HT-29 (cell line): ENCODE results near the gene MDM4. TPM values are rescaled to one million over a fixed set of nuclear protein-coding genes. Genes with fewer than 3 reads are reported as not detected.

Source experiments
- DNase-seq: peaks from one replicate; pipeline ENCODE4 v3.0.0-alpha.2; 2015; ENCODE audit warnings: low spot score
- total RNA-seq: library from RNA; depleted of rRNA; stranded (reverse); fragments of >200 nt; shearing (Covaris generic); gene quantifications from 2 replicates; pipeline ENCODE4 v1.2.3, GENCODE V29; 2014

Gene MDM4
- total RNA-seq, 1 experiment from 2014 or later, result 19.4 TPM

GRCh38 chr1:204577794-204578478 lies 61.7 kb downstream of the MDM4 start:
- DNase-seq, result no peak

DNA sequence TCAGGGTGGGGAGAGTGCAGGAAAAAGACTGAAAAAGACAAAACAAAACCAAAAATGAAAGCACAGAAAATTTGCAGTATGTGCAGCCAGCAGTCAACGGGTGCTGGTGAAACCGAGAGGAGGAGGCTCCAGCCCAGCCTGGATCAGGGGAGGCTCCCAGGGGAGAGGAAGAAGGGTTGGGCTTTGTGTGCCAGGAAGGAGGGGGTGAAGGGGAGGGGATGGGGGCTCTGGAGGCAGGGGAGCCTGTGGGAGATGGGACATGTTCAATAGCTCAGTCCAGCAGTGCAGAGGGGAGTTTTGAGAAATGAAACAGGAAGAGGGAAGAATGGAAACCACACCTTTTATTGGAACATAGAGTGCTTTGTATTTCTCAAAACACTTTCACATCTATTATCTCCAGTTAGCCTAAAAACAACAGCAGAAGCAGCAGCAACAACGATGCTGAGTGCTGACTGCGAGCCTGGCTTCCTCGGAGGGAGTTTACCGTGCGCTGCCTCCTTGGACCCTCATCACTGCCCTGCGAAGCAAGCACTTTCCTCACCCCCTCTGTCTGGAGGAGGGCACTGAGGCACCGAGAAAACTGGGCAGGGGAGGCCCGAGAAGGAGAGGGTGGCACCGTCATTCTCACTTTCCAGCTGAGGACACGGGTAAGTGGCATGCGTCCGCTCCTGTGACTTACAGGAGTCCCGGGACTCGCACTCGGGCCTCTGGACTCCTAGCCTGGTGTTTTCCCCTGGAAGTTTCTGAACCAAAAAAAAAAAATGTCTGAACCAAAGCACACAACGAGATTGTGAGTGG lies 62.9 kb downstream of the MDM4 start:
- DNase-seq, result no peak

DNA sequence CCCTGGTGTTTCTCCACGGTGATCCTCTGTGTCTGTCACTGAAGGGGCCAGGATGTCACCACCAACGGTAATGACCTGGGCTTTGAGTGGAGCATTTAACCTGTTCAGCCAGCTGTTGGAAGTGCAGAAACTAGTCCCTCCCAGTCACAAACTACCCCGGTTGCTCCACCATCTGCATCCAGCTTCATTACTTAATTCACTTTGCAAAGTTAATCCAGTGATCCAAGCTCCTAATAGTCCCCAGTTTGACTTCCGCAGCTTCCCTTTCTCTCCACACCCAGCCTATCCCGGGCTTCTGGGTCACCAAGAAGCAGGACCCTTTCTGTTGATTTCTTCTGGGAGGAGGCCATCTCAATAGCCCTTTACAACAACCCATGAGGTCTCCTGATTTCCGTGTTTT lies 63.5 kb downstream of the MDM4 start:
- DNase-seq, result no peak

- DNase-seq, result no peak
These were observed 64.7 kb downstream of the MDM4 start for GRCh38 chr1:204580862-204581261.

GRCh38 chr1:204581759-204582158 lies 65.6 kb downstream of the MDM4 start:
- DNase-seq, result no peak

DNA sequence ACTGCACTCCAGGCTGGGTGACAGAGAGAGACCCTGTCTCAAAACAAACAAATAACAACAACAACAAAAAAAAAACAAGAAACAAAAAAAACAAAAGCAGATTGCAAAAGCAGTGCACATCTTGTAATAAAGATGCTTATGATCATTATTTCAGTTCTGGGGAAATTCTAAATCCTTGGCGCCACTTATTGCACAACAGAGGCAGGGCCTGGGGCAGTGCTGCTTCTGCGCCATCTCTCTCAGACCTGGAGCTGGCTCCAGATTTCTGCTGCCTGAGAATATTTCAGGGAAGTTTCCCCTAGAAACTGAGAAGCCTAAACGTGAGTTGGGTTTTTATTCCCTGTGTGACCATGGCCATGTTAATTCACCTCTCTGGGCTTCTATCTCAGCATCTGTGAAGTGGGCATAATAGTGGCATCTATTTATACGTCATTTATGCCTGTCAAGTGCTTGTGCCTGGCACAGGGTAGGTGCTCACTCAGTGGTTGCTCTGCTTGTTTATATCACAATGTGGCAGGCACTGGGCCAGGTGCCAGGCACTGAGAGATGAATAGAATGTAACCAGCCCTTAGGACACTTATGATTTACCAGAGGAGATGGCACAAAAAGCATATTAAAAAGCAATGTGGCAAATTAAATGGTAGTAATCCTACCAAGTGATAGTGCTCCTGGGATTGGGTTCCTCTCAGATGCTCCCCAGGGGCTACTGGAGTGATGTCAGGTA lies 67.9 kb downstream of the MDM4 start:
- DNase-seq, result no peak

- DNase-seq, result no peak
These were observed 68.6 kb downstream of the MDM4 start for GRCh38 chr1:204584699-204585372.

DNA sequence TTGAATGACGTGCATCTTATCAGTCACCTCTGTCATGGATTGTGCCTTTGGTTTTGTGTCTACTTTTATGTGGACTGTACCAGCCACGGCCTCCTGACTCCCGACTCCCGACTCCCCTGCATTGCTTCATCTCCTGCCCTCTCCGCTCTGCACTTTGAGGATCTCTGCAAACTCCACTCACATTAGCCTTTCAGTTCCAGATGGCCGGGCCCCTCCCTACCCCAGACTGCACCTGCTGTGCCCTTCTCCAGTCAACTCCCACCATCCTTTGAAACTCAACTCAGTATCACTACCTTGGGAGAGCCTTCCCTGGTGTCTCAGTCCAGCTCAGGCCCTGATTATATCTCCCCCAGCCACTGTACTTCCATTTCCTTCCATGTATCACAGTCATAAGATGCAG lies 71.4 kb downstream of the MDM4 start:
- no peak for DNase-seq

- DNase-seq, result no peak
These were observed 72.6 kb downstream of the MDM4 start for GRCh38 chr1:204588826-204589225.

DNA sequence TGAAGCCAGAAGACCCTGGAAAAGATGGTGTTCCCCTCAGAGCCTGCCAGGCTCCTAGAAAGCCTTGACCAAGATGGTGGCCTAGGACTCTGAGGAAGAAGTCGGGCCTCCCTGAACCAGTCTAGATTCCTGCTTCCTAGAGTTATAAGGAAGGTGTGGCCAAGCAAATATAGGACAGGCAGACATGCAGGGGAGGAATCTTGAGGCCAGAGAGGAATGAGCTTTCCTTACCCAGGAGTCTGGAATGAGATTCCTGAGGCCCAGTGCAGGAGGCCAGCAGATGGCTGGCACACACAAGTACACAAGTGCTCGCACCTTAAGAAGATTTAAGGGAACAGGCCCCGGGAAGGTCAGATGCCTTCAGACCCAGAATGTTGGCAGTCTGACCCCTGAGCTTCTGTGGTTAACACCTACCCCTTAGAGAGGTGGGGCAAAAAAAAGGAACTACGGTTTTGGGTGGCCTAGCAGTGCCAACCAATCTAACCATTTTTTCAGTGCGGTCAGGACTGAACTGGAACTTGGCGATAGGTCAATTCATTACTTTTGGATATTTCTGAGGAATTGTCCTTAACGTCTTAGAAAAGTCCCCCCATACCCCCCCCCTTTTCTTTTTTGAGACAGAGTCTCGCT lies 73.3 kb downstream of the MDM4 start:
- no peak for DNase-seq

DNA sequence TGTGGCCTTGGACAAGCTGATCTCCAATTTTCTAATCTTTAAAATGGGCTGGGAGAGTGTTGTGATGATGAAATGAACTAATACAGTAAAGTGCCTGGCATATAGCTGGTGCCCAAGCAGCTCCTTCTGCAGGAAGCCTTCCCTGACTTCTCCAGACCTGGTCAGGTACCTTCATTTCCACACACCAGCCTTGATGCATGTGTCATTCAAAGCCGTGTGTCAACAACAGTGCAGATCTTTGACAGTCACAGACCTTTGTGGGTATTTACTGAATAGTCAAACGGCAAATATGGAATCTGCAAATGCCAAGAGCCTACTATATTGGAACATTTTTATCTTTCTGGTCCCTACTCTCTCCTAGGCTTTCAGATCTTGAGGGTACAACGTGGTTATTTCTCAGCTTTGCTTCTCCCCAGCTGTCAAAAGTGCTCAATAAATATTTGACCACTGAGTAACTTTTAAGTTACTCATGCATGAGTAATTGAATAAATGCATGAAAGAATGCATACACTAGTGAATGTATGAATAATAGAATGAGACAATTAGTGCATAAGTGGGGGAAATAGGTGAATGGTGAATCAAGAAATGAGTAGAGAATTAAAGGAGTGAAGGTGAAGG lies 75.4 kb downstream of the MDM4 start:
- no peak for DNase-seq

GRCh38 chr1:204592246-204592948 lies 76.2 kb downstream of the MDM4 start:
- no peak for DNase-seq

GRCh38 chr1:204598319-204598969 lies 82.2 kb downstream of the MDM4 start:
- DNase-seq, result no peak

- DNase-seq, result no peak
These were observed 82.9 kb downstream of the MDM4 start for GRCh38 chr1:204599098-204599497.

DNA sequence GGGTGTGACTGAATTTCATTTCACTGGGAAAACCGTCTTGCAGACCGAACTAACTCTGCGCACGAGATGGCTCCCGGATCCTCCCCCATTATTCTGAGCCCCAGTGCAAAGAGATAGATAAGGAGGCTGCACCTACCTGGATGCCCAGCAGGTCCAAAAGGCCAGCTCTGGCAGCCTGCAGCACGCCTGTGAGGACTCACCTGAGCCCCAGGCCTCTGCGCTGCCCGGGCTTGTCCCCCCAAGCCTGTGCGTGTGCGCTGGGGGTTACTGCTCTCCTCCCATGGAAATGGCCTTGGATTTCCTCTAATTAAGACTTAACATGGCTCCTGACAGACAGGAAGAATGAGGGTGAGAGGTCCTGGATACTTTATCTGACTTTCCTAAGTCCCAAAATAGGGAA lies 83.4 kb downstream of the MDM4 start:
- DNase-seq, result no peak

DNA sequence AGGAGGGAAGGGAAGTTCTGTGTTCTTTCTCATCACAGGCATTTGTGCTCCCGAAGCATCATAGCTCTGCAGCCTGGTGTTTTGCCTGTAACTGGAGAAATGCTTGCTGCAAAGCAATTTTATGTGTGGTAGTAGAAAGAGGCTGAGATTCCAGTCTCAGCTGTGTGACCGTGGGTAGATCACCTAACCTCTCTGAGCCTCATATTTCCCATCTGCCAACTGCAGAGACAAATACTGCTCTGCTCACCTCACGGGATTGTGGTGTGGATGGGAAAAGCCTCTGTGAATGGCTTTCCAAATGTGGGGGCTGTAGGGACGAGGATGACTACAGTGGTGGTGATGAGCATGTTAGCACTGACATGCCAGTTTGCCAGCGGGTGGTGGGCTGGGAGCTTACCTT lies 84.0 kb downstream of the MDM4 start:
- DNase-seq, result no peak

DNA sequence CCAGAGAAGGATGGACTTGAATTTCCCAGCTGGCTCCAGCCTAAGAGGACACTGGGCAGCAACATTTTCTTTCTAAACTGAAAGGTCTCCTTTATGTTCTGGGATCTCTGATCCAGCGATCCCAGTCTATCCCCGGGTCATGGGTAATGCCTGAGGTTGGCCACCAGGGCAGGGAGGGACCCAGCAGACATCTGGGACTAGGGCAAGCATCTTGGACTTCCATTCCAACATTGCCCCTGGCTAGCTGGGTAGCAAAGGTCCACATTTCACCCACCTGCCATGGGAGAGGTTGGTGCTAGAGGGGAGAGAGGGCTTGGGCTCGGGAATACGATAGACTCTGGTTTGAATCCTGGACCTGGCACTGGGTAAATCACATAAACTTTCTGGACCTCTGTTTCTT lies 84.8 kb downstream of the MDM4 start:
- DNase-seq, result no peak

- no peak for DNase-seq
These were observed 85.9 kb downstream of the MDM4 start for GRCh38 chr1:204602111-204602579.

GRCh38 chr1:204602871-204603542 lies 86.8 kb downstream of the MDM4 start:
- no peak for DNase-seq
